ENCODE measurements around the gene STK4. TPM values are rescaled to one million over a fixed set of nuclear protein-coding genes. Genes with fewer than 3 reads are reported as not detected.
A peak's percentile ranks its signal among the peaks of the same experiment; 100 is the strongest.

Gene STK4
- total RNA-seq, 2 experiments from 2014 or later, result 110 to 116 TPM

DNA sequence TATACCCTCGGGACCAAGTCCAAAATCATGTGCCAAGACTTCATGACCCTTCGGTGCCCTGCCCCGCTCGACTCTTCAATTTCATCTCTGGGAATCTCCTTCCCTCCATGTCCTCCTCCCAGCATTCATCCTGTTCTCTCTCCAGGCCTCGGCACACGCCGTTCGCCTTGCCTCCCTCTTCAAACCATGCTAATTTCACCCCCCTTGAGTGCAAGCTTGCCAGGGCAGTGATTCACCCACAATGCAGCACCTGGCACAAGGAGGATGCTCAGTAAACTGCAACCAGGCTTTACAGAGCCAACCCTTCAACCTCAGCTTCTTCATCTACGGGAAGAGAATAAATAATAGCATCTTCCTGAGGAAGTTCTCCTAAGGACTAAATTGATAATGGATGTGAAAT lies 130.5 kb downstream of the STK4 start:
- Mint-ChIP-seq H3K4me1 (ENCODE audit: low read depth) (peaks cover 13% of the 10 kb centered on the region), H3K4me3 (no peak overlapping the region), H3K36me3 (ENCODE audit: low read depth) (no peaks in the 10 kb centered on the region), H3K27me3 (ENCODE audit: low read depth) (peaks cover 35% of the 10 kb centered on the region), H3K9me3 (no peaks in the 10 kb centered on the region), H3K27ac (no peak overlapping the region)
- intact Hi-C loops (cut with micrococcal nuclease), result loop anchor here (1.0 to 10.0 kb wide), 7 partner anchors 85 to 412 kb away; partner anchors contain the start of gene PABPC1L
- CTCF ChIA-PET, result interaction anchor here (0.5 to 5.6 kb wide), 33 partner anchors 9 to 349 kb away, joined by 3 to 60 read pairs (median 6); partner anchors contain the start of genes PABPC1L and TOMM34
- no peak for DNase-seq

DNA sequence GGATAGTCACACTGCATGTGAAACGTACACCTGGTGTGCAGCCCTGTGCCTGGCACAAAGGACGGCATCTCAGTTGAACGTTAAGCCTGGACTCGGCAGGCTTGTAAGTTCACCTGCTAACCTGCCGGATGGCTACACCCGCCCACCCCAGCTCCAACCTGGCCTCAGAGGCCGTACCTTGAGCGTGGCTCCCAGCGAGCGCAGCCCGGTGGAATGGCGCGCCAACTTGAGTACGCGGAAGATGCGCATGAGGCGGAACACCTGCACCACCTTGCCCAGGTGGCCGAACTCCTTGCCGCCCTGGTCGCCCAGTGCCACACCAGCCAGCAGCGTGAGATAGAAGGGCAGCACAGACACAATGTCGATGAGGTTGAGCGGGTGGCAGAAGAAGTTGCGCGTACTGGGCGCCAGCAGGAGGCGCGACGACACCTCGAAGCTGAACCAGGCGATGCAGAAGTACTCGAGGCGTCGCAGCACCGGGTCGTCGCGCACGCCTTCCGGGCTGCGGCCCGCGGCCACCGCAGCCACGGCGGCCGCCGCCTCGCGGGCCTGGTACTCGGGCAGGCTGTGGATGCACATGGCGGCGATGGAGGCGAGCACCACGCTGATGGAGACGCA lies 131.3 kb downstream of the STK4 start:
- CTCF ChIA-PET, result interaction anchor here (0.6 to 5.6 kb wide), 17 partner anchors 8 to 350 kb away, joined by 3 to 60 read pairs (median 6); partner anchors contain the start of gene PABPC1L
- Mint-ChIP-seq H3K27me3 (ENCODE audit: low read depth) (peaks cover 38% of the 10 kb centered on the region), H3K36me3 (ENCODE audit: low read depth) (no peaks in the 10 kb centered on the region), H3K27ac (no peak overlapping the region), H3K4me3 (peak overlapping the region; percentile 46), H3K4me1 (ENCODE audit: low read depth) (peaks cover 13% of the 10 kb centered on the region), H3K9me3 (no peaks in the 10 kb centered on the region)
- peak; percentile 74 for DNase-seq
- intact Hi-C loops (cut with micrococcal nuclease), result loop anchor here (1.0 to 10.0 kb wide), 6 partner anchors 131 to 413 kb away; partner anchors contain the start of gene PABPC1L

DNA sequence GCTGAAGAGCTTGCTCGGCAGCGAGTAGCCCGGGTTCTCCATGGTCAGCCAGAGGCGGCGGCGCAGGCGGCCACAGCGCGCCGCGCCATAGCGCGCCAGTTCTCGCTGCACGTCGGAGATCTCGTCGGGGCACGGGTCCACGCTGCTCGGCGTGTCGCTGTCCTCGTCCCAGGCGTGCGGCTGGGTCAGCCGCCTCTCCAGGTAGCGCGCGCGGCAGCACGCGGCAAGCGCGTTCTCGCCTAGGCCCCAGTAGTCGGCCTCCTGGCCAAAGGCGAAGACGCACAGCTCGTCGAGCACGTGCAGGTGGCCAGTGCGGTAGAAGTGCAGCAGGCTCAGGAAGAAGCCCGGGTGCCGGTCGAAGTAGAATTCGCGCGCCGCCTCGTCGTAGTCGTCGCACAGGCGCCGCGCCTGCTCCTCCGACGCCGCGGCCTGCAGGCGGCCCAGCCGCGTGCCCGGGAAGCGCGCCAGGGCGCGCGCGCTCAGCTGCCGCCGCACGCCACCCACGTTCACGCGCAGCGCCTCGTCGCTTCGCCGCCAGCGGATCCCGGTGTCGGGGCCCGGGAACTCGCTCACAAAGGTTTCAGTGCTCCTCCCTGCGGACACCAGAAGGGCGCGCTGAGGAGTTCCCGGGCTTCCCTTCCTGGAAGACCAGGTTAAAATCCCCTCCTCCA lies 131.9 kb downstream of the STK4 start:
- H3K27me3 Mint-ChIP-seq (ENCODE audit: low read depth), result peaks cover 38% of the 10 kb centered on the region
- CTCF ChIA-PET, result interaction anchor here (0.8 to 5.6 kb wide), 12 partner anchors 11 to 210 kb away, joined by 3 to 60 read pairs (median 4); partner anchors contain the start of gene TOMM34

GRCh38 chr20:45100563-45101245 lies 134.4 kb downstream of the STK4 start, which contains the start of gene KCNS1:
Gene KCNS1, minus strand, starts transcription at chr20:45101127. Its CDS starts 1,891 bp downstream, at chr20:45099236.
- Mint-ChIP-seq H3K27me3 (ENCODE audit: low read depth) (peaks cover 38% of the 10 kb centered on the region), H3K4me3 (peak within 1 kb of the TSS; percentile 20)

More for the DNA sequence above, 131.9 kb downstream of the STK4 start:
- peaks cover 13% of the 10 kb centered on the region for H3K4me1 Mint-ChIP-seq (ENCODE audit: low read depth)
- H3K4me3 Mint-ChIP-seq, result peak overlapping the region; percentile 56
- H3K27ac Mint-ChIP-seq, result no peak overlapping the region
- intact Hi-C loops (cut with micrococcal nuclease), result loop anchor here (10.0 kb wide), 1 partner anchor 413 kb away; no protein-coding TSS in a partner anchor
- peak; percentile 49 for DNase-seq
- H3K36me3 Mint-ChIP-seq (ENCODE audit: low read depth), result no peaks in the 10 kb centered on the region
- H3K9me3 Mint-ChIP-seq, result no peaks in the 10 kb centered on the region

DNA sequence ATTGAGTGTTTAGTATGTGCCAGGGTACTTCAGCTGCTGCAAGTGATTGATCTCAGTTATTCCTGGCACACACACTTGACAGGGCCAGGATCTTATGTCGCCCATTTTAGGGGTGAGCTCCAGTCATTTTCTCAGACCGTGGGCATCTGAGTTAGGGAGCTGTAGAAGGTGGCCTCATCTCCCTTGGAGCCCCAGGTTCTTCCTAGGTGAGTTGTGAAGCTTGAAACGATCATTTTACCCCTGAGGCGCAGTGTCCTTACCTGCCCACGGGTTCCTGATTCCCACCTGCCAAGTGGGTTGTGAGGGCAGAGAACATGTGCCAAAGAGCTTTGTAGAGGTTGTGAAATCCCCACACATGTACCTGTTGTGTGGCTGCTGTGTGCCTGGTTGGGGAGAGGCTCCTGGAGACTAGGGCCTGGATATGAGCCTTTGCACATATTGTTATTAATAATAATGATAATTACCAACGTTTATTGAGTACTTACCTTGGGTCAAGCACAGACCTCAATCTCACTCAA lies 135.1 kb downstream of the STK4 start:
- H3K4me3 Mint-ChIP-seq, result peak overlapping the region; percentile 20
- DNase-seq, result no peak
- H3K27ac Mint-ChIP-seq, result no peak overlapping the region
- intact Hi-C loops (cut with micrococcal nuclease), result no loop called here
- no peaks in the 10 kb centered on the region for H3K36me3 Mint-ChIP-seq (ENCODE audit: low read depth)
- no peaks in the 10 kb centered on the region for H3K9me3 Mint-ChIP-seq
- CTCF ChIA-PET, result interaction anchor here (0.8 to 1.7 kb wide), 4 partner anchors 12 to 192 kb away, joined by 3 to 10 read pairs (median 4); no protein-coding TSS in a partner anchor
- peaks cover 11% of the 10 kb centered on the region for H3K4me1 Mint-ChIP-seq (ENCODE audit: low read depth)
- peaks cover 37% of the 10 kb centered on the region for H3K27me3 Mint-ChIP-seq (ENCODE audit: low read depth)

More at GRCh38 chr20:45100563-45101245, 134.4 kb downstream of the STK4 start, which contains the start of gene KCNS1:
- CTCF ChIA-PET, result interaction anchor here (0.7 to 1.9 kb wide), 9 partner anchors 10 to 193 kb away, joined by 3 to 10 read pairs (median 4); no protein-coding TSS in a partner anchor
- DNase-seq, result no peak
- Mint-ChIP-seq H3K36me3 (ENCODE audit: low read depth) (no peaks in the 10 kb centered on the region), H3K27ac (no peak within 1 kb of the TSS), H3K9me3 (no peaks in the 10 kb centered on the region), H3K4me1 (ENCODE audit: low read depth) (peaks cover 12% of the 10 kb centered on the region)
- intact Hi-C loops (cut with micrococcal nuclease), result no loop called here

DNA sequence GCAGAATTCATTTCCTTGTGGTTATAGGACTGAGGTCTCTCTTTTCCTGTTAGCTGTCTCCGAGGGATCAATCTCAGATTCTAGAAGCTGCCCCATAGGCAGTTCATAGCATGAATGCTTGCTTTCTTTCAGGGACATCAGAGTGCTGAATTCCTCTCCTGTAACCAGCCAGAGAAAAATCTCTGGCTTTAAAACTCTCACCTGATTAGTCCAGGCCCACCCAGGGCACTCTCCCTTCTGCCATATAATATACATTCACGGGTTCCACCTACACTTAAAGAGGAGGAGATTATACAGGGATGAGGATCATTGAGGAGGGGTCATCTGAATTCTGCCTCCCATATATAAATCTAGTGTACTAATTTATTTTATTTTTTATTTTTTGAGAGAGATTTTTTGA lies 136.8 kb downstream of the STK4 start:
- H3K36me3 Mint-ChIP-seq (ENCODE audit: low read depth), result no peaks in the 10 kb centered on the region
- H3K27me3 Mint-ChIP-seq (ENCODE audit: low read depth), result peaks cover 26% of the 10 kb centered on the region
- H3K4me3 Mint-ChIP-seq, result no peak overlapping the region
- intact Hi-C loops (cut with micrococcal nuclease), result no loop called here
- CTCF ChIA-PET, result interaction anchor here (1.7 kb wide), 1 partner anchor 10 kb away, joined by 10 read pairs; no protein-coding TSS in a partner anchor
- DNase-seq, result no peak
- H3K27ac Mint-ChIP-seq, result no peak overlapping the region
- H3K9me3 Mint-ChIP-seq, result no peaks in the 10 kb centered on the region
- H3K4me1 Mint-ChIP-seq (ENCODE audit: low read depth), result peaks cover 7% of the 10 kb centered on the region

DNA sequence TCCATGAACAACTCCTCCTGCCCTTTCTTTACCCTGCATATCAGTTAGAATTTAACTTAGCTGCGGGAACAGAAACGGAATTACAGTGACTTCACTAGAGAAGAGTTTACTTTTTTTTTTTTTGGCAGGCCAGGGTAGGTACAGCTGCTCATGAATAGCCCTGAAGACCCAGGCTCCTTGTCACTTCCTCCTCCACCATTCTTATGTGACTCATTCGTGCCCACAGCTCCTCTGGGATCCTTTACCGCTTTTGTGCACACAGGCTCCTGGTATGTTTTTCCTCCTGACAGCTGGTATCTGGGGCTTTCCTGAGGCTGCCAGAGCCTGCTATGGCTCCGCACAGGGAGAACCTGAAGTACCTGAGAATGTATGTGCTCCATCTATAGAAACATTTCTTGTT lies 138.5 kb downstream of the STK4 start:
- Mint-ChIP-seq H3K4me3 (no peak overlapping the region), H3K36me3 (ENCODE audit: low read depth) (no peaks in the 10 kb centered on the region), H3K27me3 (ENCODE audit: low read depth) (peaks cover 18% of the 10 kb centered on the region), H3K4me1 (ENCODE audit: low read depth) (peaks cover 3% of the 10 kb centered on the region), H3K27ac (no peak overlapping the region), H3K9me3 (no peaks in the 10 kb centered on the region)
- CTCF ChIA-PET, result interaction anchor here (0.6 to 4.2 kb wide), 9 partner anchors 9 to 213 kb away, joined by 3 to 25 read pairs (median 3); no protein-coding TSS in a partner anchor
- no peak for DNase-seq
- intact Hi-C loops (cut with micrococcal nuclease), result no loop called here

DNA sequence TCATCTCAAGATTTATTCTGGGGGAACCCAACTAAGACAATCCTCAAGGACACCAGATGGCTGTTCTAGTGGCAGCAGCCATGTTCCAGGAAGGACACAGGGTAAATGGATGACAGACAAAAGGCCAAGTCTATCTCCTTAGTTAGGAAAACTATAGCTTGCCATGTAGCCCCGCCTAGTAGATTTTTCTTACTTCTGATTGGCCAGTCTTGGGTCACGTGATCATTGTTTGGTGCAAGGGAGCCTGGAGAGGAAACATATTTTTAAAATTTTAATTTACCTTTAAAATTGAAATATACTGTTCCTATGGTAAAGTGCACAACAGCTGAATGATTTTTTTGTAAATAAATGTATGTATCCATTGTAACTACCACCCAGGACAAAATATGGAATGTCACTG lies 139.0 kb downstream of the STK4 start:
- Mint-ChIP-seq H3K27me3 (ENCODE audit: low read depth) (peaks cover 13% of the 10 kb centered on the region), H3K27ac (no peak overlapping the region), H3K4me1 (ENCODE audit: low read depth) (peaks cover 3% of the 10 kb centered on the region), H3K36me3 (ENCODE audit: low read depth) (no peaks in the 10 kb centered on the region), H3K4me3 (no peak overlapping the region), H3K9me3 (no peaks in the 10 kb centered on the region)
- CTCF ChIA-PET, result interaction anchor here (0.7 to 4.2 kb wide), 5 partner anchors 9 to 188 kb away, joined by 3 to 25 read pairs (median 4); no protein-coding TSS in a partner anchor
- intact Hi-C loops (cut with micrococcal nuclease), result no loop called here
- DNase-seq, result no peak

GRCh38 chr20:45109634-45110033 lies 143.3 kb downstream of the STK4 start:
- intact Hi-C loops (cut with micrococcal nuclease), result no loop called here
- Mint-ChIP-seq H3K36me3 (ENCODE audit: low read depth) (no peaks in the 10 kb centered on the region), H3K27ac (no peak overlapping the region), H3K4me1 (ENCODE audit: low read depth) (peaks cover 2% of the 10 kb centered on the region), H3K27me3 (ENCODE audit: low read depth) (no peaks in the 10 kb centered on the region), H3K9me3 (no peaks in the 10 kb centered on the region), H3K4me3 (no peak overlapping the region)
- DNase-seq, result no peak
- CTCF ChIA-PET, result interaction anchor here (0.5 to 1.5 kb wide), 5 partner anchors 10 to 698 kb away, joined by 3 to 6 read pairs (median 4); no protein-coding TSS in a partner anchor

DNA sequence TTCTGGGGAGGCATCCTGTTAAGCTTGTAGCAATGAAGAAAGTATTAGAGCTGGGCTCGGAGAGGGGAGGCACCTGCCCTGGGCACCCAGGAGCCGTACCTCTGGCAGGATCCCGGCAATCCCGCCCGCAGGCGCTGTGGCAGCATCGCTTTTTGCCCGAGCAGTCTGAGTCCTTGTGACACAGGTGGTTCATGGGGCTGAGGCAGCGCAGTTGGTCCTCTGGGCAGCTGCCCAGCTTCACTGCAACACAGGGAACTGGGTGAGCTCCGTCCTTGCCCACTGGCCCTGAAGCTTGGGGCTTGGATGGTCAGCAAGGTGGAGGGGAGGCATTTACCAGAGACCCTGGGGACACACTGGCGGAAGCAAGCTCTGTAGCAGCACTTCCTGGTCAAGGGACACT lies 144.0 kb downstream of the STK4 start:
- no peak for DNase-seq
- CTCF ChIA-PET, result interaction anchor here (1.0 to 4.4 kb wide), 6 partner anchors 10 to 185 kb away, joined by 3 to 53 read pairs (median 6); no protein-coding TSS in a partner anchor
- Mint-ChIP-seq H3K36me3 (ENCODE audit: low read depth) (no peaks in the 10 kb centered on the region), H3K27me3 (ENCODE audit: low read depth) (no peaks in the 10 kb centered on the region), H3K9me3 (no peaks in the 10 kb centered on the region), H3K4me3 (no peak overlapping the region), H3K4me1 (ENCODE audit: low read depth) (peaks cover 8% of the 10 kb centered on the region), H3K27ac (no peak overlapping the region)
- intact Hi-C loops (cut with micrococcal nuclease), result no loop called here

DNA sequence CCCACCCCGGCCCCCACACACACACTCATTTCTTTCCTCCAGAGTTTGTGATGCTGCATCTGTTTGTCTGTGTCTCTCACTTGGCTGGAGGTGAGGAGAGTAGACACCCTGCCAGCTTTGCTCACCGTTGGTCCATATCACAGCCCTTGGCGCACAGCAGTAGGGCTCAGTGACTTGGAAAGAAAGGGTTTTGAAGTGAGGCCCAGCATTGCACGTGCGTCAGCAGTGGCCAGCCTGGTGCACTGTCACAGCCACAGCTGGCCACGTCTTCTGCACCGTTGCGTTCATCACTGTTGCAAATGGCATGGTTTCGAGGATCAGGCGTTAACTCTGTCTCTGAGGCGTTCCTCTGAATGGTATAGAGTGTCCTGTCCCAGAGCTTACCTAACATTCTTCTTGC lies 145.0 kb downstream of the STK4 start:
- Mint-ChIP-seq H3K4me1 (ENCODE audit: low read depth) (peaks cover 10% of the 10 kb centered on the region), H3K9me3 (no peaks in the 10 kb centered on the region), H3K27me3 (ENCODE audit: low read depth) (no peaks in the 10 kb centered on the region), H3K27ac (no peak overlapping the region), H3K36me3 (ENCODE audit: low read depth) (no peaks in the 10 kb centered on the region), H3K4me3 (no peak overlapping the region)
- DNase-seq, result no peak
- CTCF ChIA-PET, result interaction anchor here (0.7 to 4.4 kb wide), 18 partner anchors 10 to 205 kb away, joined by 3 to 53 read pairs (median 4); partner anchors contain the start of gene WFDC12
- intact Hi-C loops (cut with micrococcal nuclease), result no loop called here

Measured in activated naive CD4-positive, alpha-beta T cell treated with anti-CD3 and anti-CD28 coated beads for 36 hours (primary cell).